Keratinocyte (primary cell): Measurements from ENCODE around the gene FANCD2. TPM values are rescaled to one million over a fixed set of nuclear protein-coding genes. Genes with fewer than 3 reads are reported as not detected.

Source experiments
- DNase-seq: peaks from one replicate; pipeline ENCODE4 v3.0.0-alpha.2; 2011; ENCODE audit warnings: low read depth, missing footprints, low spot score
- FAIRE-seq: peaks from 2 replicates; lab custom pipeline; 2011; peaks lifted over from hg19 to GRCh38; lab: Jason Lieb, UNC
- H2AFZ ChIP-seq: 2 replicates; pipeline ENCODE4 v1.6.0; 2012; ENCODE audit warnings: low read length, control low read depth, inconsistent platforms; ENCODE audit not compliant: control insufficient read depth
- H3K27ac ChIP-seq: 2 replicates; pipeline ENCODE4 v1.5.1; 2011; ENCODE audit warnings: low read length; ENCODE audit not compliant: control insufficient read depth, insufficient read depth
- H3K27me3 ChIP-seq: 3 replicates; pipeline ENCODE4 v1.6.0; 2011; ENCODE audit warnings: low read length; ENCODE audit not compliant: control insufficient read depth, insufficient read depth; ENCODE audit errors: extremely low read depth
- H3K36me3 ChIP-seq, 2 experiments: 2 replicates in 1 of 2; 3 replicates in 1 of 2; pipeline ENCODE4 v1.5.1; 2011; ENCODE audit warnings: low read length in 2 of 2, mild to moderate bottlenecking in 1 of 2; ENCODE audit not compliant: control insufficient read depth in 2 of 2, insufficient read depth in 2 of 2; ENCODE audit errors: extremely low read depth in 1 of 2
- H3K4me1 ChIP-seq: 3 replicates; pipeline ENCODE4 v1.5.1; 2011; ENCODE audit warnings: low read length; ENCODE audit not compliant: control insufficient read depth, insufficient read depth; ENCODE audit errors: extremely low read depth
- H3K4me2 ChIP-seq: 3 replicates; pipeline ENCODE4 v1.6.0; 2011; ENCODE audit warnings: low read depth, low read length; ENCODE audit not compliant: control insufficient read depth, insufficient read depth; ENCODE audit errors: extremely low read depth
- H3K4me3 ChIP-seq, 3 experiments: fragments of 200-600 bp in 1 of 3; sonication (generic) in 1 of 3; 2 replicates in 2 of 3; 3 replicates in 1 of 3; pipeline ENCODE4 v1.5.1; 2011 to 2016; ENCODE audit warnings: low read length in 3 of 3, mild to moderate bottlenecking in 3 of 3, control low read depth in 2 of 3, inconsistent platforms in 1 of 3, low read depth in 1 of 3, mixed read lengths in 1 of 3, mixed run types in 1 of 3, moderate library complexity in 1 of 3; ENCODE audit not compliant: control insufficient read depth in 2 of 3, insufficient read depth in 2 of 3; ENCODE audit errors: extremely low read depth in 1 of 3
- H3K79me2 ChIP-seq: 2 replicates; pipeline ENCODE4 v1.6.0; 2012; ENCODE audit warnings: low read length; ENCODE audit not compliant: control insufficient read depth, insufficient read depth
- H3K9ac ChIP-seq: 3 replicates; pipeline ENCODE4 v1.6.0; 2011; ENCODE audit warnings: low read length; ENCODE audit not compliant: control insufficient read depth, insufficient read depth; ENCODE audit errors: extremely low read depth
- H3K9me1 ChIP-seq: 3 replicates; pipeline ENCODE4 v1.6.0; 2011; ENCODE audit warnings: low read length; ENCODE audit not compliant: control insufficient read depth, insufficient read depth; ENCODE audit errors: extremely low read depth
- H3K9me3 ChIP-seq: 2 replicates; pipeline ENCODE4 v1.5.1; 2012; ENCODE audit warnings: low read depth, low read length; ENCODE audit not compliant: control insufficient read depth
- H4K20me1 ChIP-seq: 3 replicates; pipeline ENCODE4 v1.6.0; 2011; ENCODE audit warnings: low read length; ENCODE audit not compliant: control insufficient read depth, insufficient read depth; ENCODE audit errors: extremely low read depth
- EZH2 ChIP-seq: IDR thresholded peaks from one replicate; pipeline ENCODE4 v1.6.1; 2012; ENCODE audit warnings: inconsistent platforms, mild to moderate bottlenecking, low read length, moderate library complexity
- dilution Hi-C: fragments of 300-500 bp; cut with MboI; formaldehyde crosslinking; loops from one replicate; pipeline ENCODE4 v1.7.0; 2020; ENCODE audit warnings: low sequenced_read_pairs; ENCODE audit not compliant: extremely low pct_ligation_motif_present
- polyA plus RNA-seq, 5 experiments: library from polyadenylated mRNA; depleted of rRNA in 3 of 5; stranded (reverse) in 3 of 5; stranded (forward) in 1 of 5; unstranded in 1 of 5; fragments of >200 nt; gene quantifications; 1 replicate in 1 of 5; 2 replicates in 3 of 5; 3 replicates in 1 of 5; pipeline versions ENCODE4 v1.2.1 to v1.2.3, GENCODE V29; 2011 to 2012; ENCODE audit warnings: missing spikeins in 2 of 5, low read depth in 1 of 5, low replicate concordance in 1 of 5
- TF ChIP-seq, protein P1 (sequence below), 3 experiments: IDR thresholded peaks in 1 of 3; conservative IDR thresholded peaks in 1 of 3; optimal IDR thresholded peaks in 1 of 3; 2 replicates in 2 of 3; 3 replicates in 1 of 3; pipeline versions ENCODE3 to v1.5.1; 2011; ENCODE audit warnings: low read length in 3 of 3, mild to moderate bottlenecking in 3 of 3, moderate library complexity in 2 of 3, control low read depth in 1 of 3, inconsistent platforms in 1 of 3; ENCODE audit not compliant: insufficient read depth in 2 of 3; ENCODE audit errors: extremely low read depth in 1 of 3

The FANCD2 gene
- polyA plus RNA-seq, 1 donor (not counting 4 experiments of a cell fraction or from before 2014, with no cell fraction given), result 12.5 TPM

GRCh38 chr3:9978710-9979305 is 47.4 kb upstream of the FANCD2 start:
- Histone ChIP-seq H3K79me2 (peaks cover 22% of the 10 kb centered on the region), H3K27me3 (no peaks in the 10 kb centered on the region), H3K36me3 (peaks cover 13% of the 10 kb centered on the region in 2 experiments), H4K20me1 (no peaks in the 10 kb centered on the region), H3K9ac (no peak overlapping the region), H3K27ac (no peak overlapping the region), H3K4me1 (peaks cover 29% of the 10 kb centered on the region), H3K4me2 (no peak overlapping the region), H3K9me3 (no peaks in the 10 kb centered on the region), H3K4me3 (no peak overlapping the region), H3K9me1 (peaks cover 4% of the 10 kb centered on the region), H2AFZ (no peak overlapping the region)
- dilution Hi-C loops, result no loop called here
- DNase-seq (no peak), FAIRE-seq (no peak)
- TF ChIP-seq EZH2, result no peak
- TF ChIP-seq, protein P1, sequence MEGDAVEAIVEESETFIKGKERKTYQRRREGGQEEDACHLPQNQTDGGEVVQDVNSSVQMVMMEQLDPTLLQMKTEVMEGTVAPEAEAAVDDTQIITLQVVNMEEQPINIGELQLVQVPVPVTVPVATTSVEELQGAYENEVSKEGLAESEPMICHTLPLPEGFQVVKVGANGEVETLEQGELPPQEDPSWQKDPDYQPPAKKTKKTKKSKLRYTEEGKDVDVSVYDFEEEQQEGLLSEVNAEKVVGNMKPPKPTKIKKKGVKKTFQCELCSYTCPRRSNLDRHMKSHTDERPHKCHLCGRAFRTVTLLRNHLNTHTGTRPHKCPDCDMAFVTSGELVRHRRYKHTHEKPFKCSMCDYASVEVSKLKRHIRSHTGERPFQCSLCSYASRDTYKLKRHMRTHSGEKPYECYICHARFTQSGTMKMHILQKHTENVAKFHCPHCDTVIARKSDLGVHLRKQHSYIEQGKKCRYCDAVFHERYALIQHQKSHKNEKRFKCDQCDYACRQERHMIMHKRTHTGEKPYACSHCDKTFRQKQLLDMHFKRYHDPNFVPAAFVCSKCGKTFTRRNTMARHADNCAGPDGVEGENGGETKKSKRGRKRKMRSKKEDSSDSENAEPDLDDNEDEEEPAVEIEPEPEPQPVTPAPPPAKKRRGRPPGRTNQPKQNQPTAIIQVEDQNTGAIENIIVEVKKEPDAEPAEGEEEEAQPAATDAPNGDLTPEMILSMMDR (optimal IDR thresholded peaks at IDR 0.05 in 1 of 3, IDR thresholded peaks at IDR 0.05 in 1 of 3, conservative IDR thresholded peaks at IDR 0.05 in 1 of 3; ENCODE audit: extremely low read depth in 1 of 3, insufficient read depth in 2 of 3, low read length in 3 of 3), result no peak

GRCh38 chr3:9980251-9980650 is 46.0 kb upstream of the FANCD2 start:
- Histone ChIP-seq H3K27ac (no peak overlapping the region), H3K9ac (no peak overlapping the region), H3K79me2 (peaks cover 29% of the 10 kb centered on the region), H3K9me1 (peaks cover 4% of the 10 kb centered on the region), H3K4me1 (peaks cover 31% of the 10 kb centered on the region), H3K4me2 (no peak overlapping the region), H3K4me3 (no peak overlapping the region), H4K20me1 (no peaks in the 10 kb centered on the region), H3K27me3 (no peaks in the 10 kb centered on the region), H2AFZ (no peak overlapping the region), H3K9me3 (no peaks in the 10 kb centered on the region), H3K36me3 (peaks cover 6 to 11% of the 10 kb centered on the region in 2 experiments)
- no peak for FAIRE-seq
- dilution Hi-C loops, result no loop called here
- no peak for DNase-seq
- TF ChIP-seq, protein P1 (optimal IDR thresholded peaks at IDR 0.05 in 1 of 3, IDR thresholded peaks at IDR 0.05 in 1 of 3, conservative IDR thresholded peaks at IDR 0.05 in 1 of 3; ENCODE audit: extremely low read depth in 1 of 3, insufficient read depth in 2 of 3, low read length in 3 of 3), result no peak
- no peak for TF ChIP-seq EZH2
